ENCODE measurements around the gene SBNO2.

GRCh38 chr19:1173159-1173844 is 766 bp downstream of the SBNO2 start:
- TF ChIP-seq CTCF (IDR thresholded peaks at IDR 0.05), result no peak
- TF ChIP-seq POLR2A (IDR thresholded peaks at IDR 0.05), result no peak

Measured in breast epithelium (tissue), 3 donors.